Measurements from ENCODE around the gene ZDHHC7. TPM values are rescaled to one million over a fixed set of nuclear protein-coding genes. Genes with fewer than 3 reads are reported as not detected.
A peak's percentile ranks its signal among the peaks of the same experiment; 100 is the strongest.

ZDHHC7 gene
- total RNA-seq, 1 donor from 2014 or later, result 29.0 TPM

DNA sequence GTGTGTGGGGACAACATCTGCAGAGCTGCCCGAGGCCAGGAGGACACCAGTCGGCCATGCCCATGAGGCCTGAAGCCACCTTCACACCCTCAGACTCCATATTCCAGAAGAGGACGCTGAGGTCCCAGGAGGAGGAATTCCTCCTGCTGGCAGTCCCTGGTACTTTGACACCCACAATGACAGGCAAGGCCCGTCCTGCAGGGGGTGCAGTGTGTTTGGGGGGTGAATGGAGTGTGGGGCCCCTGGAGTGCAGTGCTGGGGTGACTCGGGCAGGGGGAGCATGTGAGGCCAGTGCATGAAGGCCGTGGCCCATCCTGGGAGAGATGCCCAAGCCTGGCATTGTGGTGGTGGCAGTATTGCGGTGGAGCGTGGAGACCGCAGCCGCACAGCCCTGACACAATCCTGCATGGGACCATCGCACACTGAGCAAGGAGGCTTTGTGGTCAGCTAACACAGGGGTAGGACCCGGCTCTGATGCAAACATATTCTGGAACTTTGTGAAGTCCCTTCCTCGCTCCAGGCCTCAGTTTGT lies 52.2 kb downstream of the ZDHHC7 start:
- H3K4me1 Mint-ChIP-seq (ENCODE audit: low read depth), result no peaks in the 10 kb centered on the region
- no peaks in the 10 kb centered on the region for H3K9me3 Mint-ChIP-seq
- H3K27ac Mint-ChIP-seq, result no peak overlapping the region
- H3K4me3 Mint-ChIP-seq, result no peak overlapping the region
- no peaks in the 10 kb centered on the region for H3K36me3 Mint-ChIP-seq (ENCODE audit: low read depth)
- intact Hi-C loops (cut with micrococcal nuclease), result loop anchor here (10.0 kb wide), 1 partner anchor 684 kb away; no protein-coding TSS in a partner anchor
- H3K27me3 Mint-ChIP-seq (ENCODE audit: insufficient read depth), result peaks cover 6% of the 10 kb centered on the region
- no peak for DNase-seq (ENCODE audit: low spot score)

DNA sequence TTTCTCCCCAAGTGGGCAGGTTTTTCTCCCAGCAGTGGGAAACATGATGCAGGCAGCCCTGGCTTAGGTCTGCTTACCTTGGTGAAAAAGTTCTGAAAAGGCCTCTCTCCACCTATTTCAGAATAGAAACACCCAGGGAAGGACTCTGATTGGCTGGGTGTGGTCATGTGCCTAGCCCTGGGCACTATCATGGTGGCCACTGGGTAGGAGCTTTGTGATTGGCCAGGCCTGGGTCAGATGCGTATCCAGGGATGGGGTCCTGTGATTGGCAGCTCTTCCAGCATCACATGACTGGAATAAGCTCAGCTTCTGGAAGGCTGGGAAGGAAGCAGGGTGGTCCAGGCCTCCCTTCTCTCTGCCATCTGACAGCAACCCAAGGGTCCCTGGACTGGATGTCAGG lies 53.5 kb downstream of the ZDHHC7 start:
- intact Hi-C loops (cut with micrococcal nuclease), result loop anchor here (10.0 kb wide), 1 partner anchor 683 kb away; no protein-coding TSS in a partner anchor
- H3K27me3 Mint-ChIP-seq (ENCODE audit: insufficient read depth), result peaks cover 3% of the 10 kb centered on the region
- H3K9me3 Mint-ChIP-seq, result no peaks in the 10 kb centered on the region
- DNase-seq (ENCODE audit: low spot score), result no peak
- no peaks in the 10 kb centered on the region for H3K36me3 Mint-ChIP-seq (ENCODE audit: low read depth)
- H3K4me3 Mint-ChIP-seq, result no peak overlapping the region
- H3K4me1 Mint-ChIP-seq (ENCODE audit: low read depth), result no peaks in the 10 kb centered on the region
- H3K27ac Mint-ChIP-seq, result no peak overlapping the region

DNA sequence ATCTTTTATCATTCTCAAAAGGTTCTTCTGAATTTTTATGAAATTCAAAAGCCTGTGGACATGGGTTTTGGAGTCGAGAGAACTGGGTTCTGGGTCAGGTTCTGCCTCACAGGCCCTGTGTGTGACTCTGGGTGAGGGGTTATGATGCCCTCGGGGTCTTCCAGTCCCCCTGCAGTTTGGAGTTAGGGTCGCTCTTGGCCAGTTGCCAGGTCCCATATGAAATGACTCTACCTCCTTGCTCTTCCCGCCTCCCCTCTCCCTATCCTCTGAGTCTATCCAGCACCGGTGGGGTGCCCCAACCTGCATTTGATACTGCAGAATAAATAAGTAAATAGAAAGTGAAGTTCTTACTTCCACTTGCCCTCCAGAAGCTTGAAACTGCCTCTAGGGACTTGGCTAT lies 54.1 kb downstream of the ZDHHC7 start:
- H3K4me3 Mint-ChIP-seq, result no peak overlapping the region
- intact Hi-C loops (cut with micrococcal nuclease), result loop anchor here (10.0 kb wide), 1 partner anchor 682 kb away; no protein-coding TSS in a partner anchor
- H3K27me3 Mint-ChIP-seq (ENCODE audit: insufficient read depth), result peaks cover 3% of the 10 kb centered on the region
- H3K9me3 Mint-ChIP-seq, result no peaks in the 10 kb centered on the region
- no peaks in the 10 kb centered on the region for H3K4me1 Mint-ChIP-seq (ENCODE audit: low read depth)
- H3K27ac Mint-ChIP-seq, result no peak overlapping the region
- H3K36me3 Mint-ChIP-seq (ENCODE audit: low read depth), result no peaks in the 10 kb centered on the region
- DNase-seq (ENCODE audit: low spot score), result no peak

DNA sequence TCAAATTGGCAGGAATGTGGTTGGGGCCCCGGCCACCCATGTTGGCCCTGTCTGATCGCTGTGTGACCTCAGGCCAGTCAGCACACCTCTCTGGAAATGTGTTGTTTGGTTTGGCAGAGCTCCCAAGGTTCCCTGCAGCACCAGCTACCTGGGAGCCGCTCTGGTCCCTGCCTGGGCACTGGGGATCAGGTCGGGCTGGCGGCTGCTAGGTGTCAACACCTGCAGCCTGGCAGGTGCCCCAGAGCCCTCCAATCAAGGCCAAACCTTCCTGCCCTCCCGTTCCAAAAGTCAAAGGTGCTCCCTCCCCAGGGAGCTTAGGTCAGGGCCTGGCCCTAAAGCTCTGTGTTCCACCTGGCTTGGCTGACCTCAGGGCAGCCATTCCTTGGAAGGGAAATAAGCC lies 55.9 kb downstream of the ZDHHC7 start:
- Mint-ChIP-seq H3K27me3 (ENCODE audit: insufficient read depth) (no peaks in the 10 kb centered on the region), H3K4me3 (no peak overlapping the region), H3K36me3 (ENCODE audit: low read depth) (no peaks in the 10 kb centered on the region), H3K27ac (no peak overlapping the region), H3K9me3 (no peaks in the 10 kb centered on the region), H3K4me1 (ENCODE audit: low read depth) (no peaks in the 10 kb centered on the region)
- intact Hi-C loops (cut with micrococcal nuclease), result loop anchor here (10.0 kb wide), 1 partner anchor 681 kb away; no protein-coding TSS in a partner anchor
- DNase-seq (ENCODE audit: low spot score), result no peak

DNA sequence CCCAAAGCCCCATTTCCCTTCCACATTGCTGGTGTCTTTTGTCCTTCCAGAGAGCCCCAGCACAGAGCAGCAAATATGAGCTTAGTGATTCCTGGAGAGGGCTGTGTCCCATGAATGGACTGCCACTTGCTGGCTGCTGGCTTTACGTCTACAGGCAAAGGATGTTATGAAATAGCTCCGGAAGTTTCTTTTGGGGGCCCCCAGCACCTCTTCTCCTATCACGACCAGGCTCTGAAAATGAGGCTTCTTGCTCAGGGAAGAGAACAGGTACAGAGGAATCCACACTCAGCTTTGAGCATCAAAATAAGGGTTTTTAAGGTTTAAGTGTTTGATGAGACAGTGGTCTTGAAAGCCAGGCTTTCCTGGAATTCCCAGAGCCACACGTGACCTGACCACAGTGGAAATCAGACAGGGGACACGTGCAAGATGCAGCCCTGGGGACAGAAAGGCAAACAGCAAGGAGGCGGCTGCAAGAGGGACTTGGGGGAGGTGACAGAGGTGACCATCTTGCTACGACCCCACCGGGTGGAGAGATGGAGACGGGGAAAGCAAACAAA lies 58.1 kb downstream of the ZDHHC7 start:
- no peaks in the 10 kb centered on the region for H3K9me3 Mint-ChIP-seq
- no peak for DNase-seq (ENCODE audit: low spot score)
- no peaks in the 10 kb centered on the region for H3K27me3 Mint-ChIP-seq (ENCODE audit: insufficient read depth)
- H3K4me3 Mint-ChIP-seq, result no peak overlapping the region
- intact Hi-C loops (cut with micrococcal nuclease), result loop anchor here (10.0 kb wide), 1 partner anchor 678 kb away; no protein-coding TSS in a partner anchor
- H3K36me3 Mint-ChIP-seq (ENCODE audit: low read depth), result no peaks in the 10 kb centered on the region
- H3K27ac Mint-ChIP-seq, result no peak overlapping the region
- H3K4me1 Mint-ChIP-seq (ENCODE audit: low read depth), result no peaks in the 10 kb centered on the region

DNA sequence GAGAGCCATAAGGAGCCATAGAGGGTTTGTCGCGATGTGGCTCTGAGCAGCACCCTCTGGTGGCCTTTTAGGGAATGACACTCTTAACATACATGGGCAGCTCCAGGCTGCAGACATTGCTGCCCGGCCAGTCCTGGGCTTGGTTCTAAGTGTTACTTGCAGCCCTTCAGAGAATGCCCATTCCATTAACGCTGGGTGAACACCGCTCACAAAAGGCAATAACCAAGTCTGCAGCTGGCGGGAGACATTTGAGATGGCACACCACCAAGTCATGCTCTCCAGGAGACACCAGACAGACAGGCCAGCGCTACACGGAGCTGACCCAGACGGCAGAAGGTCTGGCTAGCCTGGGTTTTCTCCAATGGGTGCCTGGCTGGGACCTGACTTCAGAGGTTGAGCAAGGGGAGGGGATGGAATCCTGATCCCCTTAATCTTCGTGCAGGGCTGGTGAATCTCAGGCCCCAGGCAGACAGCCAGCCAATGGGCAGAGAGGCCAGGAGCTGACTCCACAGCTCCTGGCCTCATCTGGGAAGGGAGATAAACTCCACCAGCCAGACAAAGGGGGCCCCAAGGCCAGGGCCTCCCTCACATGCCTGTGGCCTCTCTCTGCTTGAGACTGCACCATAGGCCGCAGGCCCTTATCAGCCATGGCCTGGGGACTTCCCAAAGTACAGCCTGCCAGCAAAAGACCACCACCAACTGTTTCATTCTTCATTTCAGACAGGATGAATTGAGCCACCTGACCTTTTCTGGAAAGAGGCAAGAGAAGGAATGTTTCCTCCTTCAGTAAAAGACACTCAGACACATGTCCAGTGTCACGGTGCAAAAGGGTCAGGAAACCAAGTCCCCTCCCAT lies 58.8 kb downstream of the ZDHHC7 start:
- H3K27ac Mint-ChIP-seq, result no peak overlapping the region
- DNase-seq (ENCODE audit: low spot score), result peak; percentile 55
- no peaks in the 10 kb centered on the region for H3K4me1 Mint-ChIP-seq (ENCODE audit: low read depth)
- H3K4me3 Mint-ChIP-seq, result no peak overlapping the region
- H3K27me3 Mint-ChIP-seq (ENCODE audit: insufficient read depth), result no peaks in the 10 kb centered on the region
- H3K9me3 Mint-ChIP-seq, result no peaks in the 10 kb centered on the region
- H3K36me3 Mint-ChIP-seq (ENCODE audit: low read depth), result no peaks in the 10 kb centered on the region
- intact Hi-C loops (cut with micrococcal nuclease), result loop anchor here (1.0 to 10.0 kb wide), 4 partner anchors 27 to 678 kb away; no protein-coding TSS in a partner anchor

DNA sequence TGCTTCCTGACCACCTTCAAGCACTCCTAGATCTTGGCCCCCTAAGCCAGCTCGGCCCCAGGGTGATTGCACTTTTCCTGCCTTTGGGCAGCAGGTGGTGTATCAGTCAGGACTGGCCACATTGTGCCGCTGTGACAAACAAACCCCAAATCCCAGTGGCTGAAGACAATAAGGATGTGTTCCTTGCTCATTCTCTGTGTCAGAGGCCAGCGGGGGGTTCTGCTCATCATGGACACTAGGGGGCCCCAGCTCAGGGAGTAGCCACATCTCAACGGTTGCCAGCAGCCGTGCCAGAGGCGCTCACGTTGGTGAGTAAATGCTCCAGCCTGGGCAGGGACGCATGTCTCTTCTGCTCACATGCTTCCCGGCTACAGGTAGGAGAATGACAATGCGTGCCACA lies 60.4 kb downstream of the ZDHHC7 start:
- H3K36me3 Mint-ChIP-seq (ENCODE audit: low read depth), result no peaks in the 10 kb centered on the region
- peaks cover 10% of the 10 kb centered on the region for H3K27me3 Mint-ChIP-seq (ENCODE audit: insufficient read depth)
- H3K4me1 Mint-ChIP-seq (ENCODE audit: low read depth), result no peaks in the 10 kb centered on the region
- H3K9me3 Mint-ChIP-seq, result no peaks in the 10 kb centered on the region
- H3K27ac Mint-ChIP-seq, result no peak overlapping the region
- no peak overlapping the region for H3K4me3 Mint-ChIP-seq
- DNase-seq (ENCODE audit: low spot score), result no peak
- intact Hi-C loops (cut with micrococcal nuclease), result loop anchor here (10.0 kb wide), 1 partner anchor 676 kb away; no protein-coding TSS in a partner anchor

DNA sequence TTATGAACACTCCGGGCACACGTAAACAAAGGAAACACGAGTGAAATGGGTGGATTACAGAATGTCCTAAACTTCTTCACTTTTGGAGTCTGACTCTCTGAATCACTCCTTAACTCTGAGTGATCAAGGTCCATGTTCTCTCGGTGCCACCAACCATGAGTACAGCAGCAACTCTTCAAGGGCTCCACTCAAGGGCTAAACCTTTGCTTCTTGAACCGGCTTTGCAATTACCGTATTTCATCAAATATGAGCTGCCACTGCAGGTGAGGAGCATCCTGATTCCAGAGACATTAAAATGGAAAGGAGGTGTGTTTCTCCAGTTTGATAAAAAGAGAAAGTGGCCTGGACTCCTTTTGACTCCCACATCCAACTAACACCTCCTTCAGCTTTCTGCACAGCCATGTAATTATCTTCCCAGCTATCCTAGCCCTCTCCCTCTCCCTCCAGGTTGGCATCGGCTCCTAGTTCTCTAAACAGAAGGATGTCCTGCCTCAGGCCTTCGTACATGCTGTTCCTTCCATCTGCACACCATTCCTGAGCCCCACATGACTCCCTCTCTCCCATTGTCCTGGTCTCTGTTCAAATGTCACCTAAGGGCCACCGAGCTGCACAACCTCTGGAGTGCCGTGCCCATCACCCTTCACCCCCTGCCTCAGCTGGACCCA lies 61.4 kb downstream of the ZDHHC7 start:
- Mint-ChIP-seq H3K4me1 (ENCODE audit: low read depth) (no peaks in the 10 kb centered on the region), H3K36me3 (ENCODE audit: low read depth) (no peaks in the 10 kb centered on the region), H3K27me3 (ENCODE audit: insufficient read depth) (peaks cover 11% of the 10 kb centered on the region), H3K27ac (no peak overlapping the region), H3K4me3 (no peak overlapping the region), H3K9me3 (no peaks in the 10 kb centered on the region)
- intact Hi-C loops (cut with micrococcal nuclease), result loop anchor here (10.0 kb wide), 1 partner anchor 675 kb away; no protein-coding TSS in a partner anchor
- DNase-seq (ENCODE audit: low spot score), result no peak

DNA sequence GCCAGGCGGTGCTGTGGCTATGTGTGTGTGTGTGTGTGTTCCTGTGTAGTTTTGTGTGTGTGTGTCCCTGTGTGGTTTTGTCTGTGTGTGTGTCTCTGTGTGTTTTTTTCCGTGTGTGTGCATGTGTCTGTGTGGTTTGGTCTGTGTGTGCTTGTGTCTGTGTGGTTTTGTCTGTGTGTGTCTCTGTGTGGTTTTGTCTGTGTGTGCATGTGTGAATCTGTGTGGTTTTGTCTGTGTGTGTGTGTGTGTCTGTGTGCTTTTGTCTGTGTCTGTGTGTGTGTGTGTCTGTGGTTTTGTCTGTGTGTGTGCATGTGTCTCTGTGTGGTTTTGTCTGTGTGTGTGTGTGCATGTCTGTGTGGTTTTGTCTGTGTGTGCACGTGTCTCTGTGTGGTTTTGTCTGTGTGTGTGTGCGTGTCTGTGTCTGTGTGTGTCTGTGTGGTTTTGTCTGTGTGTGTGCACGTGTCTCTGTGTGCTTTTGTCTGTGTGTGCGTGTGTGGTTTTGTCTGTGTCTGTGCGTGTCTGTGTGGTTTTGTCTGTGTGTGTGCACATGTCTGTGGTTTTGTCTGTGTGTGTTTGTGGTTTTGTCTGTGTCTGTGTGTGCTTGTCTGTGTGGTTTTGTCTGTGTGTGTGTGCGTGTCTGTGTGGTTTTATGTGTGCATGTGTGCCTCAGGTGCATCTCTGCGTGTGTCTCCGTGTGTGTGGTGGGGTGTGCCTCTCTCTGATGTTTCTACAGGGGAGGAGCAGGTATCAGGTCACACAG lies 62.3 kb downstream of the ZDHHC7 start:
- H3K27ac Mint-ChIP-seq, result no peak overlapping the region
- H3K9me3 Mint-ChIP-seq, result no peaks in the 10 kb centered on the region
- H3K4me1 Mint-ChIP-seq (ENCODE audit: low read depth), result no peaks in the 10 kb centered on the region
- intact Hi-C loops (cut with micrococcal nuclease), result no loop called here
- no peak for DNase-seq (ENCODE audit: low spot score)
- H3K4me3 Mint-ChIP-seq, result no peak overlapping the region
- H3K36me3 Mint-ChIP-seq (ENCODE audit: low read depth), result no peaks in the 10 kb centered on the region
- peaks cover 13% of the 10 kb centered on the region for H3K27me3 Mint-ChIP-seq (ENCODE audit: insufficient read depth)

DNA sequence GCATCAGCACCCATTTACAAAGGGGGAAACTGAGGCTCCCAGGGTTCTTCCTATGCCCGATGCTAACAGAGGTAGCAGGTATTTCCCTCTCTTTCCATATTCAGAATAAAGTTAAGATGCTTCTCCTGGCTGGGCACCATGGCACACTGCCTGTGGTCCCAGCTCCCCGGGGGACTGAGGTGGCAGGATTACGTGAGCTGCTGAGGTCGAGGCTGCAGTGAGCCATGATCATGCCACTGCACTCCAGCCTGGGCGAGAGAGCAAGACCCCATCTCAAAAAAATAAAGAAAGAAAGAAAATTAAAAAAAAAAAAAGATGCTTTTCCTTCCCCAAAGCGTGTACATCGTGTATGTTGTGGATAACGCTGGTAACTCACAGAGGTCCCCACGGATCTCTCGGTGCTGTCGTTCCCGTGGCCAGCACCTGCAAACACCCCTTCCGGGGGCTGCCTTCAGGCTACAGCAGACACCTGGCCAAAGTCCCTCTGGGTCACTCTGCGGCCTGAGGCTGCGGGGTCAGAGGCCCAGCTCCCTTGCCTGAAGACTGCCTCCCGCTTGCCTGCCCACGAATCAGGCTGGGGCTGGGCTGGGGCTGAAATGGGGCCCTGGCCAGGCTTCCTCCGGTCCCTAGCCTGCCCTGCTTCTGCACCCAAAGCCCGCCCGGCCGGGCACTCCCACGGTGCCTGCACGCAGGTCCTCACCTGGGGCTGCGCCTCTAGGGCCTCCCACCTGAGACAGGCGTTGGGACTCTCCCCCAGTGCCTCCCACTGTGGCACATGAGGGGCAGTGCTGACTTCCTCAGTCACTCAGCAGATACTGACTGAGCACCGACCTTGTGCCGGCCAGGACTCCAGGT lies 63.1 kb downstream of the ZDHHC7 start:
- intact Hi-C loops (cut with micrococcal nuclease), result no loop called here
- H3K4me3 Mint-ChIP-seq, result no peak overlapping the region
- H3K27me3 Mint-ChIP-seq (ENCODE audit: insufficient read depth), result peaks cover 13% of the 10 kb centered on the region
- no peaks in the 10 kb centered on the region for H3K4me1 Mint-ChIP-seq (ENCODE audit: low read depth)
- no peaks in the 10 kb centered on the region for H3K36me3 Mint-ChIP-seq (ENCODE audit: low read depth)
- H3K9me3 Mint-ChIP-seq, result no peaks in the 10 kb centered on the region
- H3K27ac Mint-ChIP-seq, result no peak overlapping the region
- DNase-seq (ENCODE audit: low spot score), result no peak

DNA sequence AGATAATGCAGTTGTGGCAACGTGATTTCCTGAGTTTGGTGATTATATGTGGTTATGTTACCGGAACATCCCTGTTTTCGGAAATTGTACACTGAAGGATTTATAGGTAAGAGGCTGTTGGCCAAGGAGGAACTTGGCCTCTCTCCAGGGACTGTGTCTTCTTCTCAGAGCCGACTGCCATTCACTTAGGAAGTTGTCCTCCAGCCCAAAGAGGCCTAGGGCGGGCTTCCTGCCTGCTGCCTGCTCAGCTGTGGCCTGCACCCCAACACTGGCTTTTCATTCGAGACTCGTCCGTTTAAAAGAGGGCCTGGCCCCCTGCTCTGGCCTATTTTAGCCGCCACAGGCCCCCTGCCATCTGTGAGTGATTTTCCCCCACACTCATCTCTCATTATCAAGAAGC lies 64.3 kb downstream of the ZDHHC7 start:
- no peak for DNase-seq (ENCODE audit: low spot score)
- Mint-ChIP-seq H3K27ac (no peak overlapping the region), H3K27me3 (ENCODE audit: insufficient read depth) (peaks cover 13% of the 10 kb centered on the region), H3K4me1 (ENCODE audit: low read depth) (no peaks in the 10 kb centered on the region), H3K4me3 (no peak overlapping the region), H3K9me3 (no peaks in the 10 kb centered on the region), H3K36me3 (ENCODE audit: low read depth) (no peaks in the 10 kb centered on the region)
- intact Hi-C loops (cut with micrococcal nuclease), result no loop called here

Measured in activated T-helper 1 cell treated with anti-CD3 and anti-CD28 coated beads, Interleukin-12 subunit alpha, Interleukin-12 subunit beta, Interleukin-2, Interleukin-4 antibody, amounts not matched to agents 30 ng/mL and 10 ng/mL and 1 ng/mL, durations not matched to agents 14 hours and 24 hours and 36 hours (primary cell).